SU-DHL-6 (cell line): ENCODE data around the gene HMX1.

Experiments
- H2AFZ ChIP-seq: fragments of 200-600 bp; sonication (generic); 2 replicates; pipeline ENCODE4 v1.6.1; 2014; ENCODE audit warnings: low read depth, mild to moderate bottlenecking, moderate library complexity, mixed read lengths, antibody characterized with exemption, low read length; ENCODE audit not compliant: severe bottlenecking
- H3F3A ChIP-seq: fragments of 200-600 bp; shearing (Covaris generic); 2 replicates; pipeline ENCODE4 v1.6.0; 2016; ENCODE audit warnings: antibody characterized with exemption, mild to moderate bottlenecking; ENCODE audit not compliant: insufficient read depth
- H3K27ac ChIP-seq: fragments of 200-600 bp; sonication (generic); 2 replicates; pipeline ENCODE4 v1.5.1; 2016; ENCODE audit warnings: low read depth, mild to moderate bottlenecking, low read length, moderate library complexity, mixed read lengths
- H3K27me3 ChIP-seq: fragments of 200-600 bp; sonication (generic), shearing (Covaris generic); 2 replicates; pipeline ENCODE4 v1.6.0; 2014; ENCODE audit warnings: mild to moderate bottlenecking, low read length
- H3K36me3 ChIP-seq: fragments of 200-600 bp; sonication (generic); 2 replicates; pipeline ENCODE4 v1.6.1; 2014; ENCODE audit warnings: mild to moderate bottlenecking, low read length, mixed read lengths
- H3K4me2 ChIP-seq: fragments of 300-600, 200-600 bp; shearing (Covaris generic), sonication (generic); 2 replicates; pipeline ENCODE4 v1.6.0; 2014; ENCODE audit warnings: low read length, low read depth, mild to moderate bottlenecking; ENCODE audit not compliant: poor library complexity, severe bottlenecking
- H3K4me3 ChIP-seq: fragments of 200-600 bp; sonication (generic); 2 replicates; pipeline ENCODE4 v1.5.1; 2014; ENCODE audit warnings: antibody characterized with exemption, low read length, mild to moderate bottlenecking, mixed read lengths; ENCODE audit not compliant: insufficient read depth, poor library complexity, severe bottlenecking
- H3K79me2 ChIP-seq: fragments of 200-600 bp; sonication (generic); 2 replicates; pipeline ENCODE4 v1.6.1; 2014; ENCODE audit warnings: mild to moderate bottlenecking, low read length, moderate library complexity; ENCODE audit not compliant: insufficient read depth
- H3K9ac ChIP-seq: fragments of 200-600 bp; sonication (generic); 2 replicates; pipeline ENCODE4 v1.7.0; 2014; ENCODE audit warnings: mild to moderate bottlenecking, low read length
- H3K9me2 ChIP-seq: fragments of 200-600 bp; sonication (generic); replicated peaks from 2 replicates; pipeline ENCODE4 v1.6.1; 2014; ENCODE audit warnings: low read length; ENCODE audit not compliant: insufficient read depth
- H3K9me3 ChIP-seq: fragments of 200-600 bp; sonication (generic); 2 replicates; pipeline ENCODE4 v1.6.1; 2014; ENCODE audit warnings: low read length, mixed read lengths; ENCODE audit not compliant: insufficient read depth
- H4K20me1 ChIP-seq: fragments of 200-600 bp; sonication (generic); 2 replicates; pipeline ENCODE4 v1.6.1; 2014; ENCODE audit warnings: low read depth, mild to moderate bottlenecking, antibody characterized with exemption, low read length, moderate library complexity, mixed read lengths
- CTCF ChIP-seq: fragments of 200-600 bp; sonication (generic); IDR thresholded peaks from one replicate; pipeline ENCODE4 v1.5.1; 2017; ENCODE audit warnings: antibody characterized with exemption, mild to moderate bottlenecking, low read length, moderate library complexity; ENCODE audit not compliant: insufficient read depth, poor library complexity, severe bottlenecking
- EZH2phosphoT487 ChIP-seq: fragments of 200-600 bp; sonication (generic), shearing (Covaris generic); conservative IDR thresholded peaks from 2 replicates; pipeline ENCODE4 v1.6.1; 2018; ENCODE audit warnings: mild to moderate bottlenecking, antibody characterized with exemption, low read length, moderate library complexity, mixed read lengths

Gene HMX1

GRCh38 chr4:8912506-8912905 lies 40.9 kb upstream of the HMX1 start:
- H3K36me3 ChIP-seq = no peaks in the 10 kb centered on the region
- no peaks in the 10 kb centered on the region for H3K9me3 ChIP-seq
- H3K27ac ChIP-seq = no peak overlapping the region
- H3K9ac ChIP-seq = no peak overlapping the region
- no peak overlapping the region for H2AFZ ChIP-seq
- H3K4me3 ChIP-seq = no peak overlapping the region
- H3F3A ChIP-seq = no peaks in the 10 kb centered on the region
- H4K20me1 ChIP-seq = no peaks in the 10 kb centered on the region
- no peaks in the 10 kb centered on the region for H3K79me2 ChIP-seq
- no peaks in the 10 kb centered on the region for H3K27me3 ChIP-seq
- H3K9me2 ChIP-seq = no peaks in the 10 kb centered on the region
- TF ChIP-seq CTCF = no peak
- no peak for TF ChIP-seq EZH2phosphoT487
- no peak overlapping the region for H3K4me2 ChIP-seq

- TF ChIP-seq EZH2phosphoT487 (no peak), CTCF (no peak)
- no peaks in the 10 kb centered on the region for H3K36me3 ChIP-seq
- no peaks in the 10 kb centered on the region for H3K79me2 ChIP-seq
- no peak overlapping the region for H3K9ac ChIP-seq
- no peaks in the 10 kb centered on the region for H3K9me3 ChIP-seq
- H2AFZ ChIP-seq = no peak overlapping the region
- H3K27me3 ChIP-seq = no peaks in the 10 kb centered on the region
- no peaks in the 10 kb centered on the region for H4K20me1 ChIP-seq
- H3K9me2 ChIP-seq = no peaks in the 10 kb centered on the region
- no peak overlapping the region for H3K27ac ChIP-seq
- H3F3A ChIP-seq = no peaks in the 10 kb centered on the region
- H3K4me3 ChIP-seq = no peak overlapping the region
- no peak overlapping the region for H3K4me2 ChIP-seq
Measured at GRCh38 chr4:8912089-8912455, 40.4 kb upstream of the HMX1 start.

- no peaks in the 10 kb centered on the region for H4K20me1 ChIP-seq
- no peak overlapping the region for H3K4me2 ChIP-seq
- H3K9ac ChIP-seq = no peak overlapping the region
- no peaks in the 10 kb centered on the region for H3F3A ChIP-seq
- H3K4me3 ChIP-seq = no peak overlapping the region
- no peaks in the 10 kb centered on the region for H3K36me3 ChIP-seq
- no peaks in the 10 kb centered on the region for H3K79me2 ChIP-seq
- no peaks in the 10 kb centered on the region for H3K27me3 ChIP-seq
- no peaks in the 10 kb centered on the region for H3K9me3 ChIP-seq
- H2AFZ ChIP-seq = no peak overlapping the region
- H3K27ac ChIP-seq = no peak overlapping the region
- TF ChIP-seq EZH2phosphoT487 (no peak), CTCF (no peak)
- no peaks in the 10 kb centered on the region for H3K9me2 ChIP-seq
Measured at GRCh38 chr4:8911316-8912088, 39.9 kb upstream of the HMX1 start.
